K562 (cell line): Measurements from ENCODE around the gene GPR171. TPM values are rescaled to one million over a fixed set of nuclear protein-coding genes. Genes with fewer than 3 reads are reported as not detected.

ENCODE experiments used
- BHLHE40 ChIP-seq: IDR thresholded peaks from 2 replicates; pipeline ENCODE4 v1.6.1; 2011; ENCODE audit warnings: low read length, improper control_type of control experiment
- BMI1 ChIP-seq: fragments of 150-350 bp; IDR thresholded peaks from 2 replicates; pipeline ENCODE4 v1.6.1; 2014; ENCODE audit warnings: low read length
- E2F5 ChIP-seq: sonication (generic); formaldehyde crosslinking; IDR thresholded peaks from 2 replicates; pipeline ENCODE4 v1.8.0; 2022; ENCODE audit warnings: mild to moderate bottlenecking, missing genetic modification reagents
- MAFG ChIP-seq: fragments of 450-650 bp; conservative IDR thresholded peaks from 2 replicates; pipeline ENCODE4 v1.6.1; 2016; ENCODE audit warnings: missing genetic modification characterization, missing compliant biosample characterization
- MBD2 ChIP-seq: sonication (generic); IDR thresholded peaks from 2 replicates; pipeline ENCODE4 v1.6.1; 2016; ENCODE audit warnings: low read depth, borderline replicate concordance
- SMARCC2 ChIP-seq: fragments of 450-650 bp; IDR thresholded peaks from 2 replicates; pipeline ENCODE4 v1.6.1; 2017; ENCODE audit warnings: antibody characterized with exemption, moderate library complexity, mild to moderate bottlenecking, low read depth
- SRF ChIP-seq, 2 experiments: fragments of 250-450, 450-650 bp in 1 of 2; sonication (Bioruptor Pico) in 1 of 2; sonication (generic) in 1 of 2; formaldehyde crosslinking; IDR thresholded peaks; 2 replicates each; pipeline versions ENCODE4 v1.5.0 to v1.5.1; 2020 to 2022; ENCODE audit warnings: mild to moderate bottlenecking in 1 of 2, missing genetic modification reagents in 1 of 2
- polyA plus RNA-seq, 8 experiments: library from polyadenylated mRNA; depleted of rRNA in 4 of 8; stranded (reverse) in 5 of 8; unstranded in 3 of 8; fragments of >200 nt; fragmentation: Nextera tagmentation in 2 of 8; fragmentation: Illumina TruSeq in 1 of 8; extraction: Ambion mirVana in 2 of 8; extraction: Trizol in 1 of 8; gene quantifications; 2 replicates each; pipeline versions ENCODE4 v1.2.1 to v1.2.3, GENCODE V29; 2011 to 2014; ENCODE audit warnings: inconsistent platforms in 1 of 8, missing spikeins in 1 of 8
- total RNA-seq, 7 experiments: library from RNA; depleted of rRNA in 6 of 7; stranded (reverse); fragments of >200 nt in 6 of 7; fragmentation: Illumina TruSeq in 2 of 7; extraction: Trizol in 2 of 7; gene quantifications; 2 replicates each; pipeline versions ENCODE4 v1.2.1 to v1.2.3, GENCODE V29; 2011 to 2021; ENCODE audit warnings: low replicate concordance in 1 of 7
- TF ChIP-seq, protein P1 (sequence below): fragments of 450-650 bp; IDR thresholded peaks from 2 replicates; pipeline ENCODE4 v1.6.1; 2016; ENCODE audit warnings: borderline replicate concordance
- TF ChIP-seq, protein P2 (sequence below): fragments of 250-450 bp; sonication (Bioruptor Pico); IDR thresholded peaks from 2 replicates; pipeline ENCODE4 v1.5.0; 2020; ENCODE audit warnings: mild to moderate bottlenecking

GPR171 gene
- total and polyA plus RNA-seq, 9 of the 15 experiments (the other 6 are each of a cell fraction or from before 2014, with no cell fraction given): not detected

DNA sequence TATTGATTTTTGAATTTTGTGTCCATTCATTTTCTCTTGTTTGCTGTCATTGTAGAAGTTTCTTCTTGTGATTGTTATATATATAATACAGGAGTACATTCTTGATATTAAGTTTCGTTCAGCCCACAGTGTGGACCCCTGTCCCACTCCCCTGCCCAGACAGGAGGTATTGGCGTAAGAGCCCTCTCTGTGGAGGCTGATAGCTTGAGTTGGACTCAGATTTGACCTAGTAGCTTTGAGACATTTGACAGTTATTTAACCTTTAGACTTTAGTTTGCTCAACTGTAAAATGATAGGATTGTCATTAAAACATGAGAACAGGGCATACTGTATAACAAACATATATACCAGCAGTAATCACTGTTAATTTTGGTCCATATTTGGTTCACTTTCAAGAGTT is 27.1 kb downstream of the GPR171 start (continued):
- TF ChIP-seq, protein P1, sequence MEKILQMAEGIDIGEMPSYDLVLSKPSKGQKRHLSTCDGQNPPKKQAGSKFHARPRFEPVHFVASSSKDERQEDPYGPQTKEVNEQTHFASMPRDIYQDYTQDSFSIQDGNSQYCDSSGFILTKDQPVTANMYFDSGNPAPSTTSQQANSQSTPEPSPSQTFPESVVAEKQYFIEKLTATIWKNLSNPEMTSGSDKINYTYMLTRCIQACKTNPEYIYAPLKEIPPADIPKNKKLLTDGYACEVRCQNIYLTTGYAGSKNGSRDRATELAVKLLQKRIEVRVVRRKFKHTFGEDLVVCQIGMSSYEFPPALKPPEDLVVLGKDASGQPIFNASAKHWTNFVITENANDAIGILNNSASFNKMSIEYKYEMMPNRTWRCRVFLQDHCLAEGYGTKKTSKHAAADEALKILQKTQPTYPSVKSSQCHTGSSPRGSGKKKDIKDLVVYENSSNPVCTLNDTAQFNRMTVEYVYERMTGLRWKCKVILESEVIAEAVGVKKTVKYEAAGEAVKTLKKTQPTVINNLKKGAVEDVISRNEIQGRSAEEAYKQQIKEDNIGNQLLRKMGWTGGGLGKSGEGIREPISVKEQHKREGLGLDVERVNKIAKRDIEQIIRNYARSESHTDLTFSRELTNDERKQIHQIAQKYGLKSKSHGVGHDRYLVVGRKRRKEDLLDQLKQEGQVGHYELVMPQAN: no peak
- TF ChIP-seq SRF (CRISPR knock-in tag; IDR thresholded peaks at IDR 0.05): no peak
- TF ChIP-seq, protein P2, sequence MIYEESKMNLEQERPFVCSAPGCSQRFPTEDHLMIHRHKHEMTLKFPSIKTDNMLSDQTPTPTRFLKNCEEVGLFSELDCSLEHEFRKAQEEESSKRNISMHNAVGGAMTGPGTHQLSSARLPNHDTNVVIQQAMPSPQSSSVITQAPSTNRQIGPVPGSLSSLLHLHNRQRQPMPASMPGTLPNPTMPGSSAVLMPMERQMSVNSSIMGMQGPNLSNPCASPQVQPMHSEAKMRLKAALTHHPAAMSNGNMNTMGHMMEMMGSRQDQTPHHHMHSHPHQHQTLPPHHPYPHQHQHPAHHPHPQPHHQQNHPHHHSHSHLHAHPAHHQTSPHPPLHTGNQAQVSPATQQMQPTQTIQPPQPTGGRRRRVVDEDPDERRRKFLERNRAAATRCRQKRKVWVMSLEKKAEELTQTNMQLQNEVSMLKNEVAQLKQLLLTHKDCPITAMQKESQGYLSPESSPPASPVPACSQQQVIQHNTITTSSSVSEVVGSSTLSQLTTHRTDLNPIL: no peak
- no peak for TF ChIP-seq BMI1
- no peak for TF ChIP-seq SMARCC2
- TF ChIP-seq BHLHE40: no peak
- no peak for TF ChIP-seq E2F5 (CRISPR knock-in tag)
- TF ChIP-seq MBD2: no peak
- no peak for TF ChIP-seq MAFG (tag)
